LNCAP (cell line): Measurements from ENCODE around the gene HYCC1.

Experiments
- TF ChIP-seq, protein P1 (sequence below): fragments of 450-650 bp; IDR thresholded peaks from 2 replicates; pipeline ENCODE4 v1.5.1; 2017; ENCODE audit warnings: mild to moderate bottlenecking

HYCC1 gene

DNA sequence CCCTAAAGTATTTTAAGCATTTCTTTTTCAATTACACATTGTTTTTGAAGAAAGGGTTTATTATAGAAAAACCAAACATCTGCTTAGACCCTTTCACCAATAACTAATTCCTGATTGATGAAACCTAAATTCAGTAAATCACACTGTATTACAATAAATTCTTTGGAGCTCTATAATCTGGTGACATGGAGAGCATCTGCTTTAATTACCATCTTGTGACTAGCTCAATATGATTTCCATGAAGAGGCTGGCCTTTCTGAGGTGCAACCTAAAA, 9.7 kb downstream of the HYCC1 start:
- TF ChIP-seq, protein P1, sequence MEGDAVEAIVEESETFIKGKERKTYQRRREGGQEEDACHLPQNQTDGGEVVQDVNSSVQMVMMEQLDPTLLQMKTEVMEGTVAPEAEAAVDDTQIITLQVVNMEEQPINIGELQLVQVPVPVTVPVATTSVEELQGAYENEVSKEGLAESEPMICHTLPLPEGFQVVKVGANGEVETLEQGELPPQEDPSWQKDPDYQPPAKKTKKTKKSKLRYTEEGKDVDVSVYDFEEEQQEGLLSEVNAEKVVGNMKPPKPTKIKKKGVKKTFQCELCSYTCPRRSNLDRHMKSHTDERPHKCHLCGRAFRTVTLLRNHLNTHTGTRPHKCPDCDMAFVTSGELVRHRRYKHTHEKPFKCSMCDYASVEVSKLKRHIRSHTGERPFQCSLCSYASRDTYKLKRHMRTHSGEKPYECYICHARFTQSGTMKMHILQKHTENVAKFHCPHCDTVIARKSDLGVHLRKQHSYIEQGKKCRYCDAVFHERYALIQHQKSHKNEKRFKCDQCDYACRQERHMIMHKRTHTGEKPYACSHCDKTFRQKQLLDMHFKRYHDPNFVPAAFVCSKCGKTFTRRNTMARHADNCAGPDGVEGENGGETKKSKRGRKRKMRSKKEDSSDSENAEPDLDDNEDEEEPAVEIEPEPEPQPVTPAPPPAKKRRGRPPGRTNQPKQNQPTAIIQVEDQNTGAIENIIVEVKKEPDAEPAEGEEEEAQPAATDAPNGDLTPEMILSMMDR = no peak

DNA sequence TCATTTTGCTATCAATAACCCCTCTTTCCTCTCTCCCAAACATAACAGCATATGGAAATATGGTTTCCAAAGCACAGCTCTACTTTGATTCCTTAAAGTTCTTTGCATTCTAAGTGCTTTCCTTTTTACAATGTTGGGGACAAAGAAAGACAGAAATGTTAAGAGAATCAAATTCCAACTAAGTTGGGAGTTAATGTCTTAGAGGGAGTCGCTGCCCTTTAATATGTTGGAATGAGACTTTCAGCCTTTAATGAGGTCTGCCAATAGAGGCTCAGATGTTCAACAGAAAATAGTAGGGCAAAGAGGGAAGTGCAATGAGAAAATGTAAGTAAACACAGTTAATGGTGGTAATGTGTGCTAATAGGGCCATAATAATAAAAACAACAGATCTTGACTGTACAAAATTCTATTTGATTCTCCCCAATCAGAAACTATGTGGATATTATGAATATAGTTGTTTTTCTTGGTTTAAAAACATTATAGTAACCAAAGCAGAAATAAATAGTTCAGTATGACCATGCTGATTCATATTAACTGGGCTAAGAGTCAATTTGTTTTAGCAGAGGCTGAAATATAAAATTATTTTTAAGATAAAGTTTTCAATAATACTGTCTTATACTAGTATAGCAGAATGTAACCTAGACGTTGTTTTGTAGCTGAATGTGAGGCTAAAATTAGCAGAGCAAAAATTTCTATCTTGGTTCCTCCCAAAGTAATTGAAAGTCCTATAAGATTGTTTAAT, 10.3 kb downstream of the HYCC1 start:
- TF ChIP-seq, protein P1 = no peak

DNA sequence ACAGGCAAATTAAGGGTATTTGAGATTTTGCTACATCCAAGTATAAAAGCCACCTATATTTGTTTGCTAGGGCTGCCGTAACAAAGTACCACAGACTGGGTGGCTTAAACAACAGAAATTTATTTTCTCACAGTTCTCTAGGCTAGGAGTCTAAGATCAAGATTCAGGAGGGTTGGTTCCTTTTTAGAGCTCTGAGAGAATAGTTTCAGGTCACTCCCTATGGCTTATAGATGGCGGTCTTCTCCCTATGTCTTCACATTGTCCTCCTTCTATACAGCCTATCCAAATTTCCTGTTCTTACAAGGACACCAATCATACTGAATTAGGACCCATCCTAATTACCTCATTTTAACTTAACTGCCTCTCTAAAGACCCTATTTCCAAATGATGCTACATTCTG, 11.2 kb downstream of the HYCC1 start:
- TF ChIP-seq, protein P1 = no peak

DNA sequence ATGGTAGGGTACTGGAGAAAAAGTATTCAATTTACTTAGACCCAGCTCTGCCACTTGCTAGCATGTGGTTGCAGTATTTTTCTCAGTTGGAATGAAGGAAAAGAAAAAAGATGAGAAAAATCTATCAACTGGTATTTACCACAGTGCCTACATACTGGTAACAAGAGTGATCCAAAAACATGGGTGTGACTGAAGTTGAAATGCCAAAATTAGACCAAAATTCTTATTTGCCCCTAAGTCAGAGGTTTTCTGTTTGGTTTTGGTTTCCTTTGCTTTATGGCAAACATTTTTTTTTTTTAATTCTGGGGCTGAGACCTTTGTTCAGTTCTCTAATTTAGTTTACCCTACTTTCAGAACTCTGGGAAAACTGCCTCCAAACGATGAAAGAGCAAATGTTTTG, 12.3 kb downstream of the HYCC1 start:
- TF ChIP-seq, protein P1 = no peak

DNA sequence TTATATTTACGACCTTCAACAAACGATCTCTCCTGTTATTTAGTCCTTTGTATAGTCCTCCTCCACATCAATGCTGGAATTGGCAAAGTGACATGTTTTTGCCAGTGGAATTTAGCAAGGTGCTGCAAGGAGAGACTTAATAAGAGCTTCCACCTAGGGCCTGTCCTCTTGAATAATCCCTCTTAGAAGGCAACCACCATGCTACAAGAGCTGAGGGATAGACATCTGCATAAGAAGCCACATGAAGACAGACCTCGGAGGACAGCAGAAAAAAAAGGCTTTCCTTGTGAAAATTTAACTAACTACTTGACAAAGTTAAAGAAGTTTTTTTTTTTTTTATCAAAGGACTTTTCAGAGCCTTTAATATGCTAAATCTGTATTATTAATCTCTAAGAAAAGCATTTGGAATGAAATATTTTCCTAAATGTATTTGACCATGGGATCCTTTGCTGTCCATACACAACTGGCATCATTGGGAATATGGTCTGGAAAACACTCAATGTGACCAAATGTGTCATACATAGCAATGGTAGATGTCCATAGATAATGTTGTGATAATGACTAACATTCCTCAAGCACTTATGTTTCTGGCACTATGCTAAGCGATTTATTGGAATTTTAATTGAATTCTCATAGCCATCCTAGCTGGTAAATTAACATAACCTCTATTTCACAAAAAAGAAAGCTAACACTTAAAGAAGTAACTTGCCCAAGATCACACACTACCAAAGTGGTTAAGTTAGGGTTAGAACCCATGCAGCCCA, 13.2 kb downstream of the HYCC1 start:
- TF ChIP-seq, protein P1 = no peak

DNA sequence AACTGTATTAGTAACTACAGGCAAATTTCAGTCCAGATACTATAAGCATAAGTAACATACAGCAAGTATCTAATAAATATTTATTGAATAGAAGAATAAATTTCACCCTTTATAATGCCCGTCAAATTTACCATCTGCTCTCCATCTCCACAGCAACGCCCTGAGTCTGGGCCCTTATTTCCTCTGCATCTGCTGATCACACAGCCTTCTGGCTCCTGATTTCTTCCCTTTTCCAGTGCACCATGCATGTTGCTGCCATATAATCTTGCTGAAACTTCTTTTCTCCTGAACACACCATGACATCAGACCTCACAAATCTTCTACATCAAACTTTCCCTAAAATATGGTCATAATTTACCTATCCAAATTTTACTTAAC, 15.4 kb downstream of the HYCC1 start:
- TF ChIP-seq, protein P1 = no peak

DNA sequence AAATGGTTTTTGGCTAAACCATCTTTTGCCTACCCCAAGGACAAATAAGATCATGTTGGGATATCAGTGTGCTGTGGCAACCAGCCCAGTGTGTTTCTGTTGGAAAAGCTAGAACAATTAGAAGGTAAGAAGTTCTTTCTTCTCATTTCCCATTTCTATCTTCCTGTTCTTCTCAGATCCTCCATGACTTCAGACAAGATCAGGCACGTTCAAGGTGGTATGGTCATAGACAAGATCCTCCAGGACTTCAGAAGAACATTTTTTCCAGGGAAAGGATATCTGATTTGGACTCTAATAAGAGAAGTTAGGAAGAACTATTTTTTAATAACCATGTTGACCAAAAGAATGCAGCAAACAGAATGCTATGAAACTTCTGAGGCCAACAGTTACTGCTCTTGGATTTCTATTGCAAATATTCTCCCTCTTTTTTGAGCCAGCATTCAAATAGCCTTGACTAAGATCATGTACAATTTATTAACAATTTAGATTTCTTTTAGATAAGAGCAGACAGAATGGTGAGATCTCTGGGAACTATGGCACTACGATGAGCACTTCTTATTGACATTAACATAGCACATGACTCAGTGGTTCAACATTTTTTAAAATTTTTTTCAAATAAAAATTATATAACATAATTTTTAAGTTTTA, 15.9 kb downstream of the HYCC1 start:
- TF ChIP-seq, protein P1 = no peak
